HG02678 (cell line): ENCODE data around the gene HIVEP3.

ENCODE experiments used
- ATAC-seq: cut with Tn5 transposase; IDR thresholded peaks from one replicate; pipeline ENCODE4 v1.9.1; 2021; ENCODE audit warnings: mild to moderate bottlenecking, moderate library complexity; ENCODE audit not compliant: unreplicated experiment

Gene HIVEP3

DNA sequence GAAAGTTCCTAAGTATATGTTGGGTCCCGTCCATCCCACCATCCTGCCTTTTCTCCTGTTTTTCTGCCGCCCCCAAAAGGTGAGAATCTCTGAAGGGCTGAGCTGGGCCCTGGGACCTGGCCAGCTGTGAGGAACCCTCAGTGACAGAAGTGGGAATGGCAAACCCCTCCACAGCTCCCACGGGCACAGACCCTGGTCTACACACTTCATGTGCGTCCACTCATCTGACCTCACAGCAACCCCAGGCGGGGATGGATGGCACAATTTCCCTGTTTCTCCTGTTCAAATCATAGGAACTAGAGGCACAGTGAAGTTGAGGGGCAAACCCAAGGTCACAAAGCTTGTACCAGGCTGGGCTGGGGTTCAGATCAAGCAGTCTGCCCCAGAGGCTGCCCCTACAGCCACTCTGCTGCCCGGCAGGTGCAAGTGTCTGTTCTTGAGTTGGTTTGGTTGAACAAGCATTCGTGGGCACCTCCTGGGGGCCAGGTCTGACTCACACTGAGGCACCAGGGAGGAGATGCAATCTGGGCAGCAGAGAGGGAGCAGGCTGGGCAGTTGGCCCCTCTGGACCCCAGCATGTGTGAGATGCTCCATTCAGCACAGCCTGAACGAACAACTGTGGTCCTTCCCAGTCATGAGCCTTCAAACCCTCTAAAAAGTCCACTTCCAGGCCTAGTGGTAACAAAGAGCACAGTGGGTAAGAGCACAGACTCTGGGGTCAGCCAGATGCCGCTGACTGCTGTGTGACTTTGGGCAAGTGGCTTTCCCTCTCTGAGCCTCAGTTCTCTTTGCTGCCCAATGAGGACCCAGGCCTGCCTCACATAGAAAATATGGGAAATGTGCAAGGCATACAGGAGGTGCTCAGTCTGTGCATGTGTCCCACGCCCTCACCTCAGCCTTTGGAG lies 438.3 kb downstream of the HIVEP3 start:
- no peak for ATAC-seq

DNA sequence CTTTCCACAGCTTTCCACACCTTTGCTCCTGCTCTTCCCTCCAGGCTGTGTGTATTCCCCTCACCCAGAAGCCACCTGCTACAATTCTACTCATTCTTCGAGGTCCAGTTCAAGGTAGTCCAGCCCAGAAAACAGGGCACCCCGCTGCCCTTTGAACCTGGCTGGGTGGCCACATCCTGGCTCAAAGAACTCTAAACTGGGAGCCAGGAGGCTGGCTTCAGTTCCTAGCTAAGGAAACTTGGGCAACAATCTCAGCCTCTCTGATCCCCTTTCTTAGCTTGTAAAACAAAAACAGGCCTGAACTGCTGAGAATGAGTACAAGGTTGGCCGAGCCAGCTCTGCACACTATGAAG lies 438.9 kb downstream of the HIVEP3 start:
- no peak for ATAC-seq

DNA sequence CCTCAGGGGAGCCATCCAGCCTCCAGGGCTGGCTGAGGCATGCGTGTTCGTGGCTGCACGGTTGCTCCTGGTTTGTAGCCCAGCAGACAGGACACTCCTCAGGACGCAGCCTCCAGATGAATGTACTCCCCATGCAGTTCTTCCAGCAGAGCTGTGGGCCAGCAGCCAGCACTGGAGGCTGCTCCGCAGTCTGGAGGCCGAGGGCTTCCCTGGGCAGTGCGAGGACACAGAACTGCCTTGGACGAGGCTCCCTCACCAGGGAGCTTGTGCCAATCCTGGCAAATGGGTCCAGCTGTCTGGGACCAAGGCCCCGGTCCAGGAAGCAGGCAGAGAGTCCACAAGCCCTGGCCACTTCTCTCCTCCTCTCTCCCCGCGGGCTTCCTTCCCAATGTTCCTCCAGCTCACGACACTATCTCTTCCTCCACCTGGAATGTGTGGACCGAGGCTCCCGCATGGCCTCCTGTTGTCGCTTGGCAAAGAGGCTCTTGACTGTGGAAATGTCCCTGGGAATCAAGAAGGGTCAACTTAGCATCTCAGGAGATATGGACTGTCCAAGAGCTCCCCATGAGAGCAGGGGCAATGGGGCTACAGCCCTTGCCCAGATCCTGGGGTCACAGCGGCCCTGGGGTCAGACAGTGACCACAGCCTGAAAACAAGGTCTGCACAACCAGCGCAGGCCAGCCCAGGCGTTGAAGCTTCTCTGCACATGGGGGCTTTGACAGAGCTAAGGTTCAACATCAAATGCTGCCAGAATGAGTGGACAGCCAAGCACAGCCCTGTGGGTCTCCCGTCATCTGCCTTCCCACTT lies 439.5 kb downstream of the HIVEP3 start:
- ATAC-seq = no peak

DNA sequence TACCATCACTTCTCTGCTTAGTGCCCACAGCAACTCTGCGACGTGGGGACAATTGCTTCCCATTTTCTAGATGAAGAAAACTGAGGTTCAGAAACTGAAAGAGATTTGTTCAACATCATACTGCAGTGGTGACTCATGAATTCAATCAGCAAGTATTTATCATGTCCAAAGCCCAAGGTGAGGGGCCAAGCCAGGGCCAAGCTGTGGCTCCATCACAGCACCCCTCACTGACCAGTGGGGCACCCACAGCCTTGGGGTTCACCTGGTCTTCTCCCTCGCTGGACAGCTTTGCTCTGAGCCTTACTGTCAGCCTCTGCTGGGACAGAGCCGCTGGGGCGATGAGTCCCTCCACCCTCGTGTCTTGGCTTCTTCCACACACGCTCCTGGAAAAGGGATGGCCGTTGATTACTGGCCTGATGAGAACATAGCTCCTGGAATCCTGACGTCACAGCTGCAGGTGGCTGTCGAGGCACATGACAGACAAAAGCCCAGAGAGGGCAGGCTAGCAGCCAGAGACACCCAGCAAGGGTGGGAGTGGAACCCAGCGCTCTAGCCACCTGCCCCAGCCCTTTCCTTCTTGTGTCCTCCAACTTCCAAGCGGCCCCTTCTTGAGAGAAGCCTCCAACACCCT lies 440.5 kb downstream of the HIVEP3 start:
- no peak for ATAC-seq

DNA sequence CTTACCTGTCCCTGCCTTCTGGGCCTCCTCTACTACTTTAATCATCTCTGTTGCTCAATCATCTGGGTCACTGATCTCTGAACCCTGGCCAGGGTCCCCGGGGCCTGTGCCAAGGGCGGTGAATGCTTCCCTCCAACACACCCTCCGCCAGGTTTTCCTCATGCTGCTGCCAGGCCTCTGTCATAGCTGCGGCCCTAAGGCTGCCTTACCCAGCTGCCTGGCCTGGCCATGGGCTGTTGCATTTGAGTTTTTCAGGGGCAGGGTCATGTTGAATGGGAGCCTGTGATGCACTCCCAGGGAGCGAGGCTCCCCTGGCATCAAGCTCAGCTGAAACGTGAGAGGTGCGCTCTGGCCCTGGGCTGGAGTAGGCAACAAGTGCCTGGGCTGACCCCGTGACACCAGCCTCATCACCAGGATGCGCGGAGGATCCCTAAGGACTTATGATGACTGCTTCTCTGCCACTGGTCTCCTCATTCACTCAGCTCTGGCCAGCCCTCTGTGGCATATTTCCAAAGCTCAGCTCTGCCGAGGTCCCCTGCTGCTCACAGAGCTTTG lies 441.8 kb downstream of the HIVEP3 start:
- ATAC-seq = no peak

DNA sequence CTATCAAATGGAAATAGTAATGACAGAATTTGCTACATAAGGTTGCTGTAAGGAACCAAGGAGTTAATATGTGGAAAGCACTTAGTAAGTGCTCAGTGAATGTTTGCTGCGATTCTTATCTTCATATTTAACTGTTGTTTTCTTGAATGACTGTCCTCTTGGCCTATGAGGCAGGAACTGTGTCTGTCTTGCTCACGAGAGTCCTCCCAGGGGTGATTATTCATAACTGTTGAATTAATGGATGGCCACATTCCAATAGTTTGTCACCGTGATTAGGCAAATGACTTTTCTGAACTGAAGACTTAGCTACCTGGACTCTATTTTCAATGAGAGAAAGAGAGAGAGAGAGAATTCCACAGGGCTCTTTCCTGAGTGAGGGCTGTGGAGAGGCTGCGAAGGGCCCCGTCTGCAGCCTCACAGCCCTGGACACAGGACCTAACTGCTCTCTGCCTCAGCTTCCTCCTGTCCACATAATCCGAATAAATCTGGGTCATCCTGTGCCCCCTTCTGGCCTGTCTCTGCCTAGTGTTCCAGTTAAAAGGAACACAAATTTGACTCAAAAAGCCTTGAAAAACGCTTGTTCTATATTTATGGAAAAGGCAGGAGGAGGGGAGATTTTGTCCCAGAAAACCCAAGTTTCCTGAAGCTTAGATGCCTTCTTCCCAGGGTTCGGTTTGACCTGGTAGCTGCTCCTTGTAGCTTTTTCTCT lies 442.7 kb downstream of the HIVEP3 start:
- ATAC-seq = no peak

DNA sequence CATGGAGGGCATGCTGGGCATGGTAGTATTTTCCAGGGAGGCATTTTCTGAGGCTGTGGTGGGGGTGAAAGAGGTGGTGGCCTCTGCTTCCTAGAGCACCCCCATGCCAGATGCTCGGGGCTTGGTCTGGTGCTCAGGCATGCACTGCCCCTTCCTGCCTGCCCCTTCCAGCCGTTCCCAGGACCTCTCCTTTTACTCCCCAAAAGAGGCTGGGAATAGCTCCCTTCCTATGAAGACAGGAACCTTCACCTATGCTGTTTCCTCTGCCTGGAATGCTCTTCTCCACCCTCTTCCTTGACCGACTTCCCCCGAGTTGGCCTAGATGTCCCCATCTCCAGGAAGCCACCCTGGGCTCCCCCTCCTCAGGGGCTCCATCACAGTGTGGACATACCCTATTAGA lies 443.4 kb downstream of the HIVEP3 start:
- no peak for ATAC-seq

DNA sequence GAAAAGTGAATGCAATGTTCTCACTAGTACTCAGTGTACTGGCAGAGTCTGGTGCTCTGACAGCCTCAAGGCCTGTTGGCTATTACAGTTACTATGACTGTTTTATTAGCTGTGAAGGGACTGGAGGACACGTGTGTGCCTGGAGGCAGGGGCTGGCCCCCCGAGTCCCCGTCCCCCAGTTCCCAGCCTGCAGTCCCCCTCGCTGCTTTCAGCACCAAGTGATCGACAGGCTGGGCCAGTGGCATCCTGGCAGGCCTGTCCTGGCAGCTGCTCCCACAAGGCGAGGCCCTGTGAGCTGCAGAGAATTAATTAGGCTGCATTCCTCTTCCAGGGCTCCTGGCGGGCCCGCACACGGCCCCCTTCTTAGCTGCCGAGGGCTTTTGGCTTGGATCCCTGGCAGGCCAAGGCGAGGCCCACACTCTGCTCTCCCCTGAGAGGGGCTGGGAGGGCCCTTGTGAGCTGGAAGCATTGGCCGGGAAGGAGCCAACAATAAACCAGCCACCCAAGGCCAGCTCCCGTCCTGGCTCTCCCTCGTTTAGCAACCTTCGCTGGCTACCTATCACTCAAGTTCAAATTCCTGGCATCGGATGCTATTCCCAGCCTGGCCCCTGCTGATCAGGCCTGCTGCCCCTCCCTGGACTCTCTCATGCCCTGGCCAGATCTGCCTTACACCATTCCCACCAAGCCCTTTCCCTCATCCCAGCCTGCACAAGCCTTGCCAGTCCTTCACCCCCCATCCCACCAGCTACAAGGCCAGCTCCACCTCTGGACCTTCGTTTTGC lies 444.0 kb downstream of the HIVEP3 start:
- no peak for ATAC-seq

DNA sequence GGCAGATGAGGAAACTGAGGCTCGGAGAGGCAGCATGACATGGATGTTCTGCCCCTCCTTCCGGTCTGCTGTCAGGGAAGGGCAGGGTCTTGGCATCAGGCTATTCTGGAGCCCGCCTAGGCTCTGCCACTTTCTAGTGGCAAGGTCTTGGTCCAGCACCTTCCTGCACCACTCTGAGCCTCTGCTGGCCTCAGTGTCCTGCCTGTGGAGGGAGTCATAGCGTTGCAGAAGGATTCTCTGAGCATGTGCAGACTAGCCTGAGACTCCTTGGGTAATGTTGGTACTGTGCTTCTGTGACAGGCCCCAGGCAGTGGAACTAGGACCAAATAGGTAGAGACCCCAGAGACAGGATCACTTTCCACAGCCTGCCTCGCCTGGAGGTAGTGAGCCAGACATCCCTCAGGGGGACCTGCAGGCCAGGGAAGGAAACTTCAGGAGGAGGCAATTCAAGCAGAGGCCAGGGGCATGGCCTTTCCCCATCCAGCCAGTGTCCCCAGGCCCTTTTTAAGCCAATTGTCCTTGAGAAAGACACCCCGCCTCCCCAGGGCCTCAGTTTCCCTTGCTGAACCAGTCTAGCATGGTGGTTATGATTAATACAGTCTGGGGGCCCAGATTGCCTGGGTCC lies 444.9 kb downstream of the HIVEP3 start:
- no peak for ATAC-seq

DNA sequence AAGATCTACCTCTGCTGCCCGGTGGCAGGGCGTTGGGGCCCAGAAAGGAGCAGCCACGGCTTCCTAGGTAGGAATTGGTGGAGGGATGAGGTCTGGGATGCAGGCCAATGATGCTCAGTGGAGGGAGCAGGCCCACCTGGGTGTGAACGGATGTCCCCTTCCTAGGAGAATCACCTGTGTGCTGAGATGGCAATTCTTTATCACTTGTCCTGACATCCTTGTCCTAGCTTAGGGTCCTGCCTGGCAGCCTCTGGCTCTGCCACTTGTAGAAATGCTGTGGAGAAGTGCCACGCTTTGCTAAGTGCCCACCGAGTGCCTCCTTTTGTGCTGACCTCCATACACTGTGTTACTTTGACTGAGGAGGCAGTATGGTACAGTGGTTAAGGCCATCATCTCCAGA lies 447.1 kb downstream of the HIVEP3 start:
- no peak for ATAC-seq

DNA sequence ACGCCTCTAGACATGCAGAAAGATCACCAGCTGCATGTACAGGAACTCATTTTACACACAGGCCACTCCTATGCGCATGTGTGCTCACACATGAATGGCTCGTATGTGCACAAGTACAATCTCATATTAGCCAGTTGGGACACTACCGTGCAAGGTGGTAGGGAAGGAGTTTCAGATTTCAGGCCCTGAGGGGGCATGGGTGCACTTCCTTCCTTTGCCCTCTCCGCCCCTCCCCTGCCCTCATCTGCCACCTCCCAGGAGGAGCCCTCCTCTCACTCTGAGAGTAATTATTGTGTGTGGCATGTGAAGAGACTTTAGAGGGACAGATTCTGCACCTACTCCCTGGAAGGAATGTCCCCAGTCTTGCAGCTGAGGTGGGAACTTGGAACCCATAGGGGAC lies 449.0 kb downstream of the HIVEP3 start:
- ATAC-seq = no peak

DNA sequence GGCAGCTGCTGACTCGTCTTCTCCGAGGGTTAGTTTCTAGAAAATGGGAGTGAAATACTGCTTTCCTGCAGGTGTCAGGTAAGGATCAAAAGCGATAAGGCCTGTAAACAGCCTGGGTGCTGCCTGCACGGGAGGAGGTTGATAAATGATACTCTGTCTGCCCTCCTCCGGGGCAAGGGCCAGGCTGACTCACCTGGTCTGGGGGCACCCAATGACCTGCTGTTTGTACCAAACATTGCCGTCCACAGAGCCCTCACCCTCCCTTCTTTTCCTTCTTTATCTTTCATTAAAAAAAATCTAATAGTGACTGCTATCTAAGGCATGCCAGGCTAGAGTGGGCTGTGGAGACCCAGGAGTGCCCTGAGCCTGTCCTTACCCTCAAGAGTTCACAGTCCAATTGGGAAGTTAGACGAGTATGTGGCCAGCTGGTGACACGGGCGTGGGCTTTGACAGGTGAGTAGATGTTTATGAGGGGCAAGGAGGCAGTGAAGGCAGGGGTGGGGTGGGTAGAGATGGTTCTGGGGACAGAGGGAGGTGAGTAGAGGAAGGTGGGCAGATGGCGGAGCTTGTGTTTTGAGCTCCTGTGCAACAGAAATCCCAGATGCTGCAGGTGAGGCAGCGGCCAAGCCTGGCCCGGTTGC lies 450.5 kb downstream of the HIVEP3 start:
- ATAC-seq = no peak

DNA sequence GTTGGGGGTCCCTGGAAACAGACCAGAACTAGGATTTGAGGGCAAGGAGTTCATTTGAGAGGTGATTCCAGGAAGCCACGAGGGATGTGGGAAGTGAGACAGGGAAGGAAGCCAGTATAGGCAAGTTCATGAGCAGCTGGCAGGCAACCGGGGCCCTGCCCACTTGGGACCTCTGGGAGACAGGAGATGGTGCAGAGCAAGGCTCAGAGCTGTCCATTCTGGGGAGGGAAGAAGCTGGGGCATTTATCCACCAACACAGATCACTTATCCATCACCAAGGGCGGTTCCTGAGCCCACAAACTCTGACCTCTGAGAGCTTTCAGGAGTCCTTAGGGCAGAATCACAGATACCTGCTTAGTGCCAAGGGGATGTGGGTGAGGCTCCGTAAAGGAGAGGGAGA lies 451.0 kb downstream of the HIVEP3 start:
- no peak for ATAC-seq

DNA sequence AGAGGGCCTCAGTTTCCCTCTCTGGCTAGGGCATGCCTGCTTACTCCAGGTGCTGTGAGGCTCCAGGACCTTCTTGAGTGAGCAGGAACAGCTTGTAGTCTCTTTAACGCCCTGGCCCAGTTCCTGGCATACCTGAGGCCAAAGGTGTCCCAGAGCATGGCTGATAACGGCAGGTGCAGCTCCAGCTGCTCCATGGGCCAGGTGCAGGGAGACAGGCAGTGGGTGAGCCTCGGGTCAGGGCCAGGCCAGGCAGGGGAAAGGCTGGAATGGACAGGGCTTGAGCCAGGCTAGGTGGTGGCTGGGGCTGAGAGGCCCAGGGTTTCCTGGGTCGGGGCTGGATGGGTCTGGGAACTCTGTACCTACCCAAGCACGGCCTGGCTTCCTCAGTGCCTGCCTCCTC lies 452.6 kb downstream of the HIVEP3 start:
- no peak for ATAC-seq

DNA sequence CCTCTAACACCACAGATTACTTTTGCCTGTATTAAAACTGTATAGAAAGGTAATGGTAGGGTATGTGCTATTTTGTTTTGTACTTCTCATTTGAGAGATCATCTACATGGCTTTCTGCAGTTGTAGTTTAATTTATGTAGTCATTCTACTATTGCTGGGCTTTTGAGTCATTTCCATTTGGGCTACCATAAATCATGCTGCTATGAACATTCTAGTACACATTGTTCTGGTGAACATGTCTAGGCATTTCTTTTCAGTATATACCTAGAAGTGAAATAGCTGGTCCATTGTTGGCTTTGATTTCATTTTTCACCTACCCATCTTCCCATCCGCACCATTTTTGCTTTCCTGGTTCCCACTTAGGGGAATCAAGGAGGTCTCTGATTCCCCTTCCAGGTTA lies 453.0 kb downstream of the HIVEP3 start:
- no peak for ATAC-seq

DNA sequence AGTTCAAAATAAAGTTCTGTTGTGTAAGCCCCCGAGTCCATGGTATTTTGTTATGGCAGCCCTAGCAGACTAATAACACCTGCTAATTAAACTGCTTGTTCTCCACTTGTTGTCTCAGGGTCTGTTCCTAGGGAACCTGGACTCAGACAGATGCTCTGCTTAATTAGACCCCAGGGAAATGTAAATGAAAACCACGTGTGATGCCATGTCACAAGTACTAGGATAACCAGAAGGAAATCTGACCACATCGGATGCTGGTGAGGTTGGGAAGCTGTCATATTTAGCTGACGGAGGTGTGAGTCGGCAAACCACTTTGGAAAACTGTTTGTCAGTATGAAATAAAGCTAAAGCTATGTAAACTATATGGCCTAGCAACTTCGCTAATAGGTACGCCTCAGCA lies 453.8 kb downstream of the HIVEP3 start:
- no peak for ATAC-seq

DNA sequence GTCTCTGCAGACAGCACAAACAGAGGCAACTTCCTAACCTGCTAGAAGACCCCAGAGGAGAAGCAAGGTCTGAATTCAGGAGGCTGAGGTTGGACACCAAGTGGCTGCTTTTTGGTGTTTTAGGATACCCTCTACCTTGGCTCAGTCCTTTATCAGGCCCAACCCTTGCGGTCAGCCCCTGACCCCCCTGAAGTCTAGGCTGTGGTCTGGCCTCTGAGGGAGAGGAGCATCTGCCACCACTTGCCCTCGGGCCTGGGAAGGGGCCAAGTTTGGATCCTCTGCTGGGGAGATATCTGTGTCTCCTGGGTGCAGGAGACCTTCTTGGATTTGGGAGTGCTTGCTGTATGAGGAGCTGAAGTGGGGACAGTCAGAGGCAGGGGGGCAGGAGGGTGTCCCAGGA lies 455.2 kb downstream of the HIVEP3 start:
- ATAC-seq = no peak

DNA sequence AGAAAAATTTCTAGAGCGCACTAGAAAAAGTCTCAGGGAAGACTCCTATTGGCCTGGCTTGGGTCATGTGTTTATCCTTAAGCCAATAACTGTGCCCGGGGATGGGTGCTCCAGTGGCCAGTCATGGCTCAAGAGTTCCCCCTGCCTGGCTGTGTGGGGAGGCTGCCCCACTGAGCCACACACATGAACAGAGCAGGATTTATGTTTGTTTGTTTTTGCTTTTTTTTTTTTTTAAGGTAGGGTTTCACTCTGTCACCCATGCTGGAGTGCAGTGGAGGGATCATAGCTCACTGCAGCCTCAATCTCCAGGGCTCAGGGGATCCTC lies 456.1 kb downstream of the HIVEP3 start:
- ATAC-seq = no peak
